AG04450 (cell line): Measurements from ENCODE around the gene WWOX. TPM values are rescaled to one million over a fixed set of nuclear protein-coding genes. Genes with fewer than 3 reads are reported as not detected.

Experiments
- CTCF ChIA-PET: fragments of 300-600, 350-600 bp; formaldehyde crosslinking; extraction: SDS; loops from one replicate; lab custom pipeline; 2022; ENCODE audit warnings: antibody characterized with exemption, inconsistent platforms; lab: Charles Lee
- POLR2A ChIA-PET: fragments of 350-600 bp; formaldehyde crosslinking; extraction: SDS; loops from one replicate; lab custom pipeline; 2021; ENCODE audit warnings: antibody characterized with exemption, inconsistent platforms; lab: Yijun Ruan, JAX
- DNase-seq: peaks from one replicate; pipeline ENCODE4 v3.0.0-alpha.2; 2011; ENCODE audit warnings: low read depth, low spot score
- H3K27ac ChIP-seq: one replicate; pipeline ENCODE4 v1.5.1; 2012; ENCODE audit warnings: low read depth, low read length, control low read depth
- H3K27me3 ChIP-seq: one replicate; pipeline ENCODE4 v1.6.0; 2012; ENCODE audit warnings: low read length; ENCODE audit not compliant: control insufficient read depth, insufficient read depth
- H3K4me3 ChIP-seq: 2 replicates; pipeline ENCODE4 v1.5.1; 2011; ENCODE audit warnings: mild to moderate bottlenecking, low read depth, low read length, control low read depth
- H3K9me3 ChIP-seq: 2 replicates; pipeline ENCODE4 v1.5.1; 2012; ENCODE audit warnings: low read length; ENCODE audit not compliant: control insufficient read depth, insufficient read depth
- CTCF ChIP-seq: IDR thresholded peaks from 2 replicates; pipeline ENCODE4 v1.5.1; 2011; ENCODE audit warnings: low read depth, low read length, control low read depth, inconsistent platforms
- polyA plus RNA-seq: library from polyadenylated mRNA; depleted of rRNA; stranded (reverse); fragments of >200 nt; gene quantifications from 2 replicates; pipeline ENCODE4 v1.2.3, GENCODE V29; 2011

WWOX gene
- polyA plus RNA-seq, 1 experiment = 2.1 TPM

- Histone ChIP-seq H3K4me3 (no peak overlapping the region), H3K27me3 (no peaks in the 10 kb centered on the region), H3K9me3 (peaks cover 54% of the 10 kb centered on the region), H3K27ac (no peak overlapping the region)
- CTCF ChIA-PET = no interaction called here
- TF ChIP-seq CTCF = no peak
- POLR2A ChIA-PET = no interaction called here
- no peak for DNase-seq
These were observed 568.2 kb downstream of the WWOX start for GRCh38 chr16:78667675-78668074.

GRCh38 chr16:78668393-78668792, 568.9 kb downstream of the WWOX start:
- peaks cover 57% of the 10 kb centered on the region for H3K9me3 ChIP-seq
- ChIA-PET CTCF (no interaction called here), POLR2A (no interaction called here)
- H3K4me3 ChIP-seq = no peak overlapping the region
- H3K27ac ChIP-seq = no peak overlapping the region
- TF ChIP-seq CTCF = no peak
- no peaks in the 10 kb centered on the region for H3K27me3 ChIP-seq
- DNase-seq = no peak

DNA sequence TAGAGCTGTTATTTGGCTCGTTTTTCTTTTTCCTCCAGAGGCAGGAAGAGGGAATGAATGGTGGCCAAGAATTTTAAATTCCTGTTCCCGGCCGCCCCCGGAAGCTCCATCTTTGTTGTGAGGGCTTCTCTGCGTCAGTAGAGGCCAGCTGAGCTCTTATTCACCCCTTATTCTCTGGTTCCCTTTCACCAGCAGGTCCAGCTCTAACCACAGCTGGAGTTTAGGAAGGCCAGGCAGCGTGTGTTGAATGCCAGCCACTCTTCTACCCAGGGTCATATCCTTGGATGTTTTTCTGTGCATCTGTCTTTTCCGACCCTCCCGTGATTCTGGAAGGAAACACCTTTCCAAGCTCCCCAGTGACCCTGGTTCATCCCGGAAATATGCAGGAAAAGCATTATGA, 570.5 kb downstream of the WWOX start:
- ChIA-PET CTCF (no interaction called here), POLR2A (no interaction called here)
- peaks cover 45% of the 10 kb centered on the region for H3K9me3 ChIP-seq
- no peak for TF ChIP-seq CTCF
- H3K27ac ChIP-seq = no peak overlapping the region
- no peaks in the 10 kb centered on the region for H3K27me3 ChIP-seq
- no peak overlapping the region for H3K4me3 ChIP-seq
- DNase-seq = no peak

- Histone ChIP-seq H3K9me3 (peaks cover 24% of the 10 kb centered on the region), H3K27me3 (no peaks in the 10 kb centered on the region), H3K27ac (no peak overlapping the region), H3K4me3 (no peak overlapping the region)
- ChIA-PET CTCF (no interaction called here), POLR2A (no interaction called here)
- DNase-seq = no peak
- TF ChIP-seq CTCF = no peak
These were observed 573.5 kb downstream of the WWOX start for GRCh38 chr16:78672779-78673556.

DNA sequence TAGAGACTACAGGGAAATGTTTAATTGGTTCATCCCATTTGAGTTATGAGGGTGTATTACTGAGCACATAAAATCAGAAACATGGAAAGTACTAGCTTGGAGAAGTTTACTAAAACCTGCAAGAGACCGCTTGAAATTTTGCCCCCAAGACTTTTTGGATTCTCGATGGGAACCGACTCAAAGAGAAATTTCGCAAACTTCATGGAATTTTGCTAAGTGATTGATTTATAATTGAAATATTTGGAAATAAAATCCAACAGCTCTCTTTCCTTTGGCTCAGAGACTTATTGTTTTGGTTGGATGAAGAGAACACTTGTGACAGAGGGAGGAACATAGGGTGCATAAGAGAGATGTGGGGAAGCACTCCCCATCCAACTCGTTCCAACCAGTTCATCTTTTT, 574.4 kb downstream of the WWOX start:
- TF ChIP-seq CTCF = no peak
- Histone ChIP-seq H3K27me3 (no peaks in the 10 kb centered on the region), H3K4me3 (no peak overlapping the region), H3K27ac (no peak overlapping the region), H3K9me3 (peaks cover 33% of the 10 kb centered on the region)
- CTCF ChIA-PET = no interaction called here
- no peak for DNase-seq
- POLR2A ChIA-PET = no interaction called here
